ENCODE measurements around the gene AFAP1L2. TPM values are rescaled to one million over a fixed set of nuclear protein-coding genes. Genes with fewer than 3 reads are reported as not detected.

AFAP1L2 gene
- polyA plus RNA-seq (ENCODE audit: insufficient read length in 4 of 4) = 10 to 100 TPM; 40.2 to 49.1 (median 44.4) TPM

DNA sequence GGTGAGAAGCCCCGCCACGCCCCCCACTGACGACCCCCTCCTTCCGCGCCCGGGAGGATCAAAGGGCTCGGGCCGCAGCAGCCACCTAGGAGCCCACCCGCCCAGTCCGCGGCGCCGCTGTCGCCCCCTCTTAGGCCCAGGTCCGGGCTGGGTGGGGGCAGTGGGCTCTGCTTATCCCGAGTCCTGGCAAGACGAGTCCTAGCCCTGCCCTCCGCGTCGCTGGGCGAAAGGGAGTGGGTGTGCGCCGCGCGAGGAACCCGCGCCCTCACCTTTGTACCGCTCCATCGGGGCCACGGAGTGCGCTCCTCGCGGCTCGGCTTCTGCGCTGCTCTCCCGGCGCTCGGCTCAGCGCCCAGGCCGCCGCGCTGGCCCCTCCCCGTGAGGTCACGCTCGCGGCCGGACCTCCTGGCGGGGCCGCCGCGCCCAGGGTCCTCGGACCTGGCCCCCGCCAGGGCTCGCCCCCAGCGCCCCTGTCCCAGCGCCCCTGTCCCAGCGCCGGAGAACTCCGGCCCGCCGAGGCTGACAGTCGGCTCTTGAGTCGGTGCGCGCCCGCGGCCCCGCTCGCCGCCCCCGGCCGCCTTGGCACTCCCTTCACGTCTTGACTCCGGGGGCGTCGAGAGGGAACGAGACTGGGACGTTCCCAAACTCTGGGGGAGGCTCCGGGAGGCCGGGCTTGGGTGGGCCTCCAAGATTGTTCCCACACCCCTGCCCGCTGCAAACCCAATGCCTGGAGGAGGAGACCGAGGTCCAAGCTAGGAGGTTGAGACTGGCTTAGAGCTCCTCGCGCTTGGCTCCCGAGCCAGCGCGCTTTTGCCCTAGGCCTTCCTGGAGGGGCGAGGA, at the start of gene AFAP1L2:
TSS of gene AFAP1L2 (minus strand) at position 332 of the 840 bp plus-strand sequence. CDS start at position 285, 47 bp downstream.
- no peak for DNase-seq (ENCODE audit: low read depth in 4 of 4, low spot score in 2 of 4)

DNA sequence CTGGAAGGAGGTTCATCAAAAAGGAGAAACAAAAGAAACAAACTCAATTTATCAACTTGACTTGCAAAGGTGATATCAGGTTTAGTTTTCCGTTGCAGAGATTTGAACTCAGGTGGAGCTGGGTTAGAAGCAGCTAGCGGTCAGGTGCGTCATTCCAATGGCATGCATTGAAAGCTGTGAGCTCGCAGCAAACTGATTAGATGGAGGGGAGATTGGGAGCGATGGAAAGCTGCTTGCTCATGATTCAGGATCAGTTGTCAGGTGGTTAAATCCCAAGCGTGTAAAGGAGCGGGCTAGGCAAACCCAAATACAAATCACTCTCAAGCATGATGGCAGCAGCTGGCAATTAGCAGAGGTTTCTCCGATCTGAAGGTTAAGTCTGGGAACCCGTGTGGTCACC, 49.3 kb upstream of the AFAP1L2 start:
- DNase-seq (ENCODE audit: low read depth in 4 of 4, low spot score in 2 of 4) = no peak

DNA sequence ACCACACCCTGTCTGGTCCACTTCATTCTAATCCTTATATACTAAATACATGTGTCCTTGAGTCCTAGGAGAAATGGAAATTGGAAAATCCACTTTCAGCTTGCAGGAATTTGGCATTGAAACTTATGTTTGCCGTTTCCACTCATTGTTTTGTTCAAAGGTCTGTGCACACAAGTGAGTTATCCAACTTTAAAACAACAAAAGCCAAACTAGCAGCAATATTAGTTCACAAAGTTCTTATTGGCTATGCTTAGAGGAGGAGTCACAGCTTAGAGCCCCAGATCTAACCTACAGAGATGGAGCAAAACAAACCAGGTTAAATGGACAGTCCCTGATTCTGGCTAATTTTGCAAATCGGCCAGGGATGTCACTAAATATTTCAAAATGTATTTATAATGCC, 44.6 kb upstream of the AFAP1L2 start:
- DNase-seq (ENCODE audit: low read depth in 4 of 4, low spot score in 2 of 4) = no peak

DNA sequence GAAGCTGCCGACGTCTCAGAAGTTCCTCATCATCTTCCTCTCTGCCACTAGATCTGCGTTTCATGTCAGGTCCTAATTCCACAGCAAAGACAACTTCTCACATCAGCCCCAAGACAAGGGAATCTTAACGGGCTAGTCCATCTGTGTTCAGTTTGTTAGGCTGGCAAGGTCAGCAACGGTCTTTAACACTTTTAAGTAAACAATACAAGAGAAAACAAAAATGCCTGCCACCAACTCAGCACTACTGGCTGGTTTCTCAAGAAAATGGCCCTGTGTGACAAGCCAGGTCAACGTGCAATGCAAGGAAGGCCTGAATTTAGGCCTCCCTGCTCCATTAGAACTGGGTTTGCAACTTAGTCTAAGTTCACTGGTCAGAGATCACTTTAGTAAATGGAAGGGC, 41.0 kb upstream of the AFAP1L2 start:
- DNase-seq (ENCODE audit: low read depth in 4 of 4, low spot score in 2 of 4) = no peak

DNA sequence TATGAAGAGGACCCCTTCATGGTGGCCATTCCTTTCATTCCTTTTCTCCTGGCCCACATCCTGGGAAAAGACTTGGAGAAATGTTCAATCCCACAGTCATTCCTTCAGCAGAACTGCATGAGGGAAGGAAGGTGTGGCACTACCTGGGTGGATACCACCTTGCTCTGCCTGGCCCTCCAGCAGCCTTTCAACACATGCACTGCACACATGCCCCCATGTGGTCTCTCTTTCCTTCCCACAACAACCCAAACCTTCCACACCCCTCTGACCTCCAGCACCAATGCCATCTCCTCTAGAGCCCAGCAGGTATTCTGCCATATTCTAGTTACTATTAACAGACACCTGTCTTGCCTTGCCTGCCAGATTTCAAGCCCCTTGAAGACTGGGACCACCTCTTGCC, 40.5 kb upstream of the AFAP1L2 start:
- no peak for DNase-seq (ENCODE audit: low read depth in 4 of 4, low spot score in 2 of 4)

DNA sequence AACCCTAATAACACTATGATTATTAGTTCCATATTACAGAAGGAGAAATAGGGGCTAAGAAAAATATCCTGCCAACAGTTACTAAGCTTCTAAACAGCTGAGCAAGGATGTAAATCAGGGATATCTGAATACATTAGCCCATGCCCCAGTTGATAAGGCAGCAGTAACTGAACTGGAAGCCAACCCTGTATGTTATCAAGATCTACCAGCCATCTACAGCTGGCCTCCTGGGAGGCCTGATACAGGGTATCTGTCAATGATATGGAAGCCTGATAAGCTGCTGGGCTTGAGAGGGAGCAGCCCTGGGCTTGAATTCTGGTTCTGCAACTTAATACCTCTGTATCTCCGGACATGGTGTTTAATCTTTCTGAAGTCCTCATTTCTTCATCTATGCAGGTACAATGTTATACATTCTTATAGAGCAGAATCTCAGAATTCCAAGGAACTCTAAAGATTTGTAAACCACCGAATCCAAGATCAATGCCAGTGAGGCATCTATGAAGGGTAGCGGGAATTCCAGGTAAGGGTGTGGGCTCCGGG, 37.9 kb upstream of the AFAP1L2 start:
- DNase-seq (ENCODE audit: low read depth in 4 of 4, low spot score in 2 of 4) = no peak

GRCh38 chr10:114441107-114441506, 36.8 kb upstream of the AFAP1L2 start:
- no peak for DNase-seq (ENCODE audit: low read depth in 4 of 4, low spot score in 2 of 4)

- DNase-seq (ENCODE audit: low read depth in 4 of 4, low spot score in 2 of 4) = no peak
Observed at GRCh38 chr10:114437473-114438292, 33.4 kb upstream of the AFAP1L2 start.

GRCh38 chr10:114436941-114437340, 32.6 kb upstream of the AFAP1L2 start:
- no peak for DNase-seq (ENCODE audit: low read depth in 4 of 4, low spot score in 2 of 4)

DNA sequence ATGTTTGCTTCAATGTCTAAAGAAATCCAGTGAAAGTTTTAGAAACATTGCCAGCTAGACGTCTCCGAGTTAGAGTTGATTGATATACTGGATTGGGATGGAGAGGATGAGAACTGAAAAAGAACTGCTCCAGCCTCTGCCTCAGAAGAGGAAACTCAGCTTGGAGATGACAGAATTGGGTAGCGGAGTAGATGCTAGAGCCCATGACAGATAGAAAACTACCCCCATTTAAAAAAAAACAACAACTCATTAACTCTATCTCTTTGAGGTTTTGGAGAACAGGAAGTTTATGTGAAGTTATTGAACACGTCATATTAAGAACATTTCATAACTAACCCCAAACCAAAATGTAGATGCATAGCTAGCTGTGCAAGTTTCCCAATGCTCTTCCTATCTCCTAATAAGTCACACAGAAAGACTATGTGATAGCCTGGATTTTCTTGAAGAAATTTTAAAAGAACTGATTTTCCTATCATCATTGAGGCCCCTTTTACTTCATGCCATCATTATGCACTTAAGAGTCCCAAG, 28.3 kb upstream of the AFAP1L2 start:
- no peak for DNase-seq (ENCODE audit: low read depth in 4 of 4, low spot score in 2 of 4)

GRCh38 chr10:114431414-114432135, 27.3 kb upstream of the AFAP1L2 start:
- no peak for DNase-seq (ENCODE audit: low read depth in 4 of 4, low spot score in 2 of 4)

- no peak for DNase-seq (ENCODE audit: low read depth in 4 of 4, low spot score in 2 of 4)
Observed at GRCh38 chr10:114430688-114431413, 26.5 kb upstream of the AFAP1L2 start.

DNA sequence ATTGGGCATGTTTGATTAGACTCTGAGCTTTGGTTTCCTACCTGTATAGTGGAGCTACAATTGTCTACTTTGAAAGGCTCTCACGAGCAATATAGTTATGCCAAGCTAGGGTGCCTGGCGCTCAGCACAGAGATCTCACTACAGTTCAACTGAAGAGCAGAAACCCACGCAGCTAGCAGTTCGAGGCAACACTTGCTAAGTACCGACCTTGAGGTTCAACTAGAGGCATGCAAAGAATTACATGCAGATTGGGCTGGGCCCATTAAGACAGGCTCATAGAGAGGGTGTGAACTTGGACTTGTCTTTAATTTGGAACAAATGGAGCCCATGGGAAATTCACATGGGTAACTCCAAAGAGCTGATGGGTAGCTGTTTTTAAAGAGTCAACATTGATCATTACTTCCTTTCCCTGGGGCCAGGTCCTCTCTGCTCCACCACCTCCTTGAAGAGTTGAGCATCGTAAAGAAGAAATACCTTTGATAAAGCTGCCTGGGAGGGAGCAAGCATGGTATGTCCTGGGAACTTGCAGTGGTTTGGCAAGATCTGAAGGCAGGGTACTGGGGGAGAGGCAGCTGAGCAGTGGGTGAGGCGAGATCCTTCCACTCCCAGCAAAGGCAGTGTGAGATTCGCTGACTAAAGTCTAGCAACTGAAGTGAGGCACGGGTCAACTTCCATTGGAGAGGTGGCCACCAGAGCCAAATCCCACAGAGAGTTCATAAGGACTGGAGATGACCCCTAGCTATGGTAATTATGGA, 25.5 kb upstream of the AFAP1L2 start:
- DNase-seq (ENCODE audit: low read depth in 4 of 4, low spot score in 2 of 4) = no peak

DNA sequence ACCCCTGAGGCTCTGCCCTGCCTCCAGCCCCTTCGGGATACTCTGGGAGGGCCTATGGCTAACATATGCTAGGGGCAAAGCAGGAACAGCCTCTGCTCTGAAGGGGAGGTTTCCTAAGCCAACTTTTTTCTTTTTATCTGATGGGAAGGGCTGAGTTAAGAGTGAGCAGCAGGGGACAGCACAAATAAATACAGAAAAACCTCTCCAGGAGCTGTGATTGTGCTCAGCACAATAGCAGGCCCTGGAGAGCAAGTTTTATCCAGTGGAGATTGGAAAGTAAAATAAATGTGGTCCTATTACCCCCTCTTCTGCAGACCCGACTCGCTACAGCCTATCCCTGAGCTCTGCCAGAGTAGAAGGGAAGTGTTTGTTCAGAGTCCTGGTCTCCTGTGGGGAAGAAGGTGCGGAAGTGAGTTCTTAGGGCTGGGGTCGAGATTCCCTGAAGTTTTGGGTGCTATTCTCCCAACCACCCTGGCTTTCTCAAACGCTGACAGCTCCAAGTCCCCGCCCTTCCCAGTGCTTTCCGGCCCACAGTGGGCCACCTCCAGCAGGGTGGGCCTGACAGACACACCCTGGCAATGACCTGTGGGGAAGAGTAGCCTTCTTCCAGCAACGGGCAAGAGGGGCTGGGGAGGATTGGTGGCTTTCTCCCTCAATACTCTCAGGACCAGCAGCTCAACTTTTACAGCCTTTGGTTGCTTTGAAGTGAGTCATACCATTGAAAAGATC, 23.0 kb upstream of the AFAP1L2 start:
- DNase-seq (ENCODE audit: low read depth in 4 of 4, low spot score in 2 of 4) = no peak

DNA sequence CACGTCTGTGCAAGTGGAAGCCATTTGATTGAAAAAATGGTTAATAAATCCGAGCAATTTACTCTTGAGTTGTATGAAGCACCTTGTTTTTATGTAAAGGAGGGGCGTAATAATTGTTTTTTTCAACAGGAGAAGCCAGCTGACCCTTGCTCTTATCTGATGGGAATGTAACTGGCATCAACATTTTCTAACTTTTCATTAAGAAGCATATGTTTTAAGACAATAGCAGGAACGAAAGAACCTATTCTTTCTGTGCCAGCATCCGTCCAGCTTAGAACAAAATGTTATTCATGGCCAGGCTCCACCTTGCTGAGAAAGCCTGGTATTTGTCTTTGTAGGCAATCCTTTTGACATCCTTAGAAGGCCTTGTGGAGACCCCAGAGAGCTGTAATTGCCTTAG, 22.2 kb upstream of the AFAP1L2 start:
- no peak for DNase-seq (ENCODE audit: low read depth in 4 of 4, low spot score in 2 of 4)

- DNase-seq (ENCODE audit: low read depth in 4 of 4, low spot score in 2 of 4) = no peak
Observed at GRCh38 chr10:114420811-114421485, 16.6 kb upstream of the AFAP1L2 start.

DNA sequence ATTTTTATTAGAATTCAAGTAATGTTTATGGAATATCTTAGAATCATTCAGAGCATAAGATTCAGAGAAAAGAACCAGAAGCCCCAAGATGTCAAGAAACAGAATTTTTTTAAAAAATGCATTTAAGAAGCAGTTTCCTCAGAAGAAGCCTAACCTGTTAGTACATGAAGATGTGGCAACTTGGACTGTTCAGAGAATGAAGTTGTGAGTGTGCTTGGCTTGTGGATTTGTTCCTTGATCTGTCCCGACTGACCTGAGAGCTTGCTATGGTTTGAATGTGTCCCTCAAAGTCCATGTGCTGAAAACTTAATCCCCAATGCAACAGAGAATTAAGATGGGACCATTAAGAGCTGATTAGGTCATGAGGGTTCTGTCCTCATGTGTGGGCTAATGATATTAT, 13.8 kb upstream of the AFAP1L2 start:
- DNase-seq (ENCODE audit: low read depth in 4 of 4, low spot score in 2 of 4) = no peak
